Measurements from ENCODE around the gene GRID1.

DNA sequence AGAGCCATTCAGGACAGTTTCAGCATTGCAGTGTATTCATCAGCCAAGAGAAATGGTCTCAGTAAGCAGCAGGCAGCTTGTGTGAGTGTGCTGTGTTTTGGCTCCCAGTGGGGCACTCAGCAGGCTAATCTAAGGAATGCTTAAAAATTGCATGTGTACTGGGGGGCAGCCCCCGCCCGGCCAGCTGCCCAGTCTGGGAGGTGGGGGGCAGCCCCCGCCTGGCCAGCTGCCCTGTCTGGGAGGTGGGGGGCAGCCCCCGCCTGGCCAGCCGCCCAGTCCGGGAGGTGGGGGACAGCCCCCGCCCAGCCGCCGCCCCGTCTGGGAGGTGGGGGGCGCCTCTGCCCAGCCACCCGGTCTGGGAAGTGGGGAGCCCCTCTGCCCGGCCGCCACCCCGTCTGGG is 116.2 kb downstream of the GRID1 start:
- TF ChIP-seq, protein P1, sequence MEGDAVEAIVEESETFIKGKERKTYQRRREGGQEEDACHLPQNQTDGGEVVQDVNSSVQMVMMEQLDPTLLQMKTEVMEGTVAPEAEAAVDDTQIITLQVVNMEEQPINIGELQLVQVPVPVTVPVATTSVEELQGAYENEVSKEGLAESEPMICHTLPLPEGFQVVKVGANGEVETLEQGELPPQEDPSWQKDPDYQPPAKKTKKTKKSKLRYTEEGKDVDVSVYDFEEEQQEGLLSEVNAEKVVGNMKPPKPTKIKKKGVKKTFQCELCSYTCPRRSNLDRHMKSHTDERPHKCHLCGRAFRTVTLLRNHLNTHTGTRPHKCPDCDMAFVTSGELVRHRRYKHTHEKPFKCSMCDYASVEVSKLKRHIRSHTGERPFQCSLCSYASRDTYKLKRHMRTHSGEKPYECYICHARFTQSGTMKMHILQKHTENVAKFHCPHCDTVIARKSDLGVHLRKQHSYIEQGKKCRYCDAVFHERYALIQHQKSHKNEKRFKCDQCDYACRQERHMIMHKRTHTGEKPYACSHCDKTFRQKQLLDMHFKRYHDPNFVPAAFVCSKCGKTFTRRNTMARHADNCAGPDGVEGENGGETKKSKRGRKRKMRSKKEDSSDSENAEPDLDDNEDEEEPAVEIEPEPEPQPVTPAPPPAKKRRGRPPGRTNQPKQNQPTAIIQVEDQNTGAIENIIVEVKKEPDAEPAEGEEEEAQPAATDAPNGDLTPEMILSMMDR (IDR thresholded peaks at IDR 0.05), result no peak
- no peak for TF ChIP-seq POLR2A (IDR thresholded peaks at IDR 0.05)
